VCaP (cell line): ENCODE measurements around the gene CRYGN.

Experiments used
- H3K27ac ChIP-seq: fragments of 450-650 bp; 2 replicates; pipeline ENCODE4 v1.5.1; 2017
- TF ChIP-seq, protein P1 (sequence below): fragments of 450-650 bp; conservative IDR thresholded peaks from 2 replicates; pipeline ENCODE4 v1.5.1; 2017; ENCODE audit warnings: mild to moderate bottlenecking, moderate library complexity

CRYGN gene

DNA sequence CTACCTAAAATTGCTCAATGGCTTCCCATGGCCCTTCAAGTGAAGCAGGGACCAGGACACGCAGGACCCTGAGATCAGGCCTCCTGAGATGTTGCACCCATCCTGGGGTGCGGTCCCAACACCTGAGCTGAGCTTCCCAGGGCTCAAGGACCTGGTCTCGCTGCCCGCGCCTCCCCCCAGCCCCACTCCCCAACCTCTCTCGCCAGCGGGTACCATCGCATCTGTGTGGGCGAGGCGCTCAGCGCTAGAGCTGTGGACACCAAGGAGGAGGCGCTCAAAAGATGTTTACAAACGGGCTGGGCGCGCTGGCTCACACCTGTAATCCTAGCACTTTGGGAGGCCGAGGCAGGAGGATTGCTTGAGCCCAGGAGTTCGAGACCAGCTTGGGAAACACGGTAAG, 7.4 kb upstream of the CRYGN start:
- TF ChIP-seq, protein P1, sequence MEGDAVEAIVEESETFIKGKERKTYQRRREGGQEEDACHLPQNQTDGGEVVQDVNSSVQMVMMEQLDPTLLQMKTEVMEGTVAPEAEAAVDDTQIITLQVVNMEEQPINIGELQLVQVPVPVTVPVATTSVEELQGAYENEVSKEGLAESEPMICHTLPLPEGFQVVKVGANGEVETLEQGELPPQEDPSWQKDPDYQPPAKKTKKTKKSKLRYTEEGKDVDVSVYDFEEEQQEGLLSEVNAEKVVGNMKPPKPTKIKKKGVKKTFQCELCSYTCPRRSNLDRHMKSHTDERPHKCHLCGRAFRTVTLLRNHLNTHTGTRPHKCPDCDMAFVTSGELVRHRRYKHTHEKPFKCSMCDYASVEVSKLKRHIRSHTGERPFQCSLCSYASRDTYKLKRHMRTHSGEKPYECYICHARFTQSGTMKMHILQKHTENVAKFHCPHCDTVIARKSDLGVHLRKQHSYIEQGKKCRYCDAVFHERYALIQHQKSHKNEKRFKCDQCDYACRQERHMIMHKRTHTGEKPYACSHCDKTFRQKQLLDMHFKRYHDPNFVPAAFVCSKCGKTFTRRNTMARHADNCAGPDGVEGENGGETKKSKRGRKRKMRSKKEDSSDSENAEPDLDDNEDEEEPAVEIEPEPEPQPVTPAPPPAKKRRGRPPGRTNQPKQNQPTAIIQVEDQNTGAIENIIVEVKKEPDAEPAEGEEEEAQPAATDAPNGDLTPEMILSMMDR: no peak
- H3K27ac ChIP-seq: no peak overlapping the region

DNA sequence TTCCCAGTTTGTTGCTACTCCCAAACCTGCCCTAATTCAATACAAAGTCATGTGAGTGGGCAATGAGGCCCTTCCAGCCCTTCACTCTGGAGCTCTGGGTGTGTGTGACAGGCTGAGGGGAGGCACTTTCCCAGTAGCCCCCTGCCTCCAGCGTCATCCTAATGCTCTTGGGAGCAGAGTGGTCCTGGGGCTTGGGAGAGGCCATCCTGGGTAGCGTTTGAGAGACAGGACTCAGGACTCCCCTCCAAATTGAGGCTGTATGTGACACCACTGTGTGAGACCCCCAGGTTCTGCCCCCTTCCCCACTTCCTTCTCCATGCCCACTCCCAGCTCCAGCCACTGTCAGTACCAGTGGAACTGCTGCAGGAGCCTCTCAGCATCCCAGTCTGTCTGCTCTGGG, 6.5 kb upstream of the CRYGN start:
- TF ChIP-seq, protein P1: no peak
- H3K27ac ChIP-seq: no peak overlapping the region

DNA sequence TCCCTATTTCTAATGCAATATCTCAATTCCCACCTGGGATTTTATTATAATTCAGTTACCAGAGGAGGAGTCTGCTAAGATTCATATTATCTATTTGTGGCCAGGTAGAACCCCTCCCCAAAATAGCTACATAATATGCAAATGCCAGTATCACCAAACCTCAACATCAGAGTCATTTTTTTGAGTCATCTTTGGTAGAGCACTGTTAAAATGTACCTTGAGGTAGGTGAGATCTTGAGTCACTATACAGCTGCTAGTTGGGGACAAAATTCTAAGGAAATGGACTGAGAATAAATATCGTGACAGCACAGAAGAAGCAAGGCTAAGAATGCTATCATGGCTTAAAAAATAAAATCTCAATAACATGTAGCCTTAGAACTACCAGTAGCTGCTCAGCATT, 4.7 kb upstream of the CRYGN start:
- TF ChIP-seq, protein P1: no peak
- H3K27ac ChIP-seq: no peak overlapping the region

DNA sequence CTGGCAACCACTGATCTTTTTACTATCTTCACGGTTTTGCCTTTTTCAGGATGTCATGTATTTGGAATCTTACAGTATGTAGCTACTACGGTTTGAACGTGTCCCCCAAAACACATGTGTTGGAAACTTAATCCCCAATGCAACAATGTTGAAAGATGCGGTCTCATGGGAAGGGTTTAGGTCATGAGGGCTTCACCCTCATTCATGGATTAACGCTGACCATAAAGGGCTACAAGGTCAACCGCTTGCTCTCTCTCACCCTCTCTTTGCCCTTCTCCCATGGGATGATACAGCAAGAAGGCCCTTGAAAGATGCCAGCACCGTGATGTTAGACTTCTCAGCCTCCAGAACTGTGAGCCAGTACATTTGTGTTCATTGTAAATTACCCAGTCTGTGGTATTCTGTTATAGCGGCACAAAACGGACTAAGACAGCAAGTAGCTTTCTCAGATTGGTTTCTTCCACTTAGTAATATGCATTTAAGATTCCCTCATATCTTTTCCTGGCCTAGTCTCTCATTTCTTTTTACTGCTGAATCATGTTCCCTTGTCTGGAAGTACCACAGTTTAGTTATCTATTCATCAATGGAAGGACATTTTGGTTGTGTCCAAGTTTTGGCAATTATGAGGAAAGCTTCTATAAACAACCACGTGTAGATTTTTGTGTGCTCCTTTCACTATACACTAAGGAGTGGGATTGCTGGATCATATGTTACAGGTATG, 3.0 kb upstream of the CRYGN start:
- no peak overlapping the region for H3K27ac ChIP-seq
- TF ChIP-seq, protein P1: no peak

DNA sequence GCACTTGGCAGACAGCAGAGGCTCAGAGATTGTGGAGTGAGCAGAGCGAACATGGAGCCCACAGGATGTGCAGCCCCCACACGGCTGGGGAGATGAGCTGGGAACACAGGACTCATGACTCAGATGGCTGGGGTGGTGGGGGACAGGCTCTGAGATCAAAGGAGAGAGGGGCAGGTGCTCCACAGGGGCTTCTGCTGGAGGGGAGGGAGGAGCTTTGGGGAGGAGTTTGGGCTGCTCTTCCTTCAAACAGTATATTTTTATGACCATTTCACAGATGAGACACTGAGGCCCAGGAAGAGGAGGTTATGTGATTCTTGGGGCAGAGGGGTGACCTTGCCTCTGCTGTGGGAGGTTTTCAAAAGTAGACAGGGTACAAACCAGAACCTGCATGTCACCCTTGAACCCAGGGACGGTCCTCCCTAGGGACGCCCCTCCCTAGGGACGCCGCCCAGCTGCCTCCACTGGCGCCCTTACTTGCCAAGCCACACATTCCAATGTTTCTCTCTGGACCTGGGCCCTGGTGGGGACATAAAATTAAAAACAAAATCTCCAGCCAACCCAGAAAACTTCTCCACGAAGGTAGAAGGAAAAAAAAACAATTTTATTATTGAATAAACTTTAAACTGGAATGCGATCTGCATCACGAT, 981 bp upstream of the CRYGN start:
- TF ChIP-seq, protein P1: no peak
- no peak overlapping the region for H3K27ac ChIP-seq

DNA sequence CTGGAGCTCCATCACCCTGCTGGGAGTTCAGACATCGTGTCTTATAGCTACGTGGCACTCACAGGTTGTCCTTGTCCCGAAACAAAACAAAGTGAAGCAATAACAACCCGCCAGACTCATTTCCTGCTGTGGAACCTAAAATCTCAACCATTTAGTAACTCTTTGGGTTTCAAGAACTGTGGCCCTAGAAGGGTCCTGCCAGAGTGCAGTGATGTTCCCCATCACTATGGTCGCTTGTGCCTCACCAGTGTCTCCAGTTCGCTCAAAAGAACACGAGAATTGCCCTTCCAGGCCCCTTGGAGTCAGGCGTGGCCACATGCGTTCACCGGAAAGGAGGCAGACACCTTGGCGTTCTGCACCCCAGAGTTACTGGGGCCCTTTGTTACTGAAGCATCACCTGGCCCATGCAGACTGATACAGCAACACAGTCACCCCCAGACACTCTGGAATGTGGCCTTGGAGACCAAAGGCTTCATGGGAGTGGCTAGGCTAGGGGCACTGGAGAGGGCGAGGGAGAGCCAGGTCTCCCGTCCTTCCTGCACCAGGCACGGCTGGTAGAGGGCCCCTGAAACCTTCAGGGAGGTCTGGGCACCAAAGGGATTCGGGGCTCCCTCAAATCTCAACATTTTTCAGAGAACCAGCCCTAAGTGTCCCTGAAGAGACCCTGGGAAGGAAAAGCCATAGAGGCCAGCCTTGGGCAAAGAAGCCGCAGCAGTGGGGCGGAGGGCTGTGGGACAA, 908 bp downstream of the CRYGN start:
- TF ChIP-seq, protein P1: no peak

DNA sequence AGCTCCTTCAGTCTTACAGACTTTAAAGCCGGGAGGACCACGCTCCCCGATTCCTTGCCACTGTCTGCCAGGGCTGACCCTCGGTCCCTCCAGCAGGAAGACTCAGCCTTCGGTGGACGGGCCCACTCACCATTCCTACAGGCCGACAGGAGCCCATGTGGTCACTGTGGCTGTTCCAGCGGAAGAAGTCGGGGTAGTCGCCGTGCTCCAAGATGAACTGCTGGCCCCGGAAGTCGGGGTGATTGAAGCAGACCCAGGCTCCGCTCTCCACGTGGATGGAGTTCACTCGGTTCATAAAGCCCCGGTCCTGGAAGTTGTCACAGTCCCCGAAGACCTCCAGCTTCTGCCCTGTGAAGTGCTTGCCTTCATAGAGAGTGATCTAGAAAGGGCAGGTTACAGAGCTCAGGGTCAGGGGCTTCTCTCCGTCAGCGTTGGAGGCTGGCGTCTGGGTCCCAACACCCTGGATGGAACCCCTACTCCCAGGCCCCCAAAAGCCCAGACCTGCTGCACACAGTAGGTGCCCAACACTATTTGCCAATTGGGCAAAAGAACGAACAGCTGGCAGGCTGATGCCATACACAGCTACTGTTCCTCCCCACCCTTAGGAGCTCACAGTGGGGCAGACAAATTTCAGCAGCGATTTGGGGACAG, 1.9 kb downstream of the CRYGN start:
- TF ChIP-seq, protein P1: no peak
- no peak overlapping the region for H3K27ac ChIP-seq

More for the DNA sequence above, 908 bp downstream of the CRYGN start:
- no peak overlapping the region for H3K27ac ChIP-seq
